ENCODE data around the gene PPIL1.
"Not testable (repeated sequence)": the region's sequence is repeated elsewhere in the genome, so short reads cannot be mapped to it uniquely, and the experiment has no call there.

Gene PPIL1

GRCh38 chr6:36874443-36875249 lies at the start of gene PPIL1:
PPIL1 (minus strand) TSS chr6:36874803; CDS start chr6:36874772, 31 bp downstream.
- peak; percentile 90 for DNase-seq

GRCh38 chr6:36924131-36924530 lies 49.5 kb upstream of the PPIL1 start:
- no peak for DNase-seq

GRCh38 chr6:36920546-36920945 lies 45.9 kb upstream of the PPIL1 start:
- DNase-seq, result no peak

- no peak for DNase-seq
These were observed 45.4 kb upstream of the PPIL1 start for GRCh38 chr6:36920049-36920448.

GRCh38 chr6:36917541-36918193 lies 43.1 kb upstream of the PPIL1 start:
- DNase-seq, result no peak

GRCh38 chr6:36916126-36916525 lies 41.5 kb upstream of the PPIL1 start:
- no peak for DNase-seq

GRCh38 chr6:36915599-36915998 lies 41.0 kb upstream of the PPIL1 start:
- DNase-seq, result no peak

- DNase-seq, result peak; percentile 54
These were observed 39.7 kb upstream of the PPIL1 start for GRCh38 chr6:36914227-36914794.

- DNase-seq, result no peak
These were observed 38.5 kb upstream of the PPIL1 start for GRCh38 chr6:36913082-36913481.

- peak; percentile 72 for DNase-seq
These were observed 38.0 kb upstream of the PPIL1 start for GRCh38 chr6:36912586-36912985.

- peak; percentile 45 for DNase-seq
These were observed 37.4 kb upstream of the PPIL1 start for GRCh38 chr6:36912030-36912454.

- no peak for DNase-seq
These were observed 34.1 kb upstream of the PPIL1 start for GRCh38 chr6:36908747-36909146.

GRCh38 chr6:36907781-36908180 lies 33.2 kb upstream of the PPIL1 start:
- DNase-seq, result no peak

- DNase-seq, result no peak
These were observed 32.1 kb upstream of the PPIL1 start for GRCh38 chr6:36906539-36907325.

GRCh38 chr6:36904851-36905393 lies 30.3 kb upstream of the PPIL1 start:
- DNase-seq, result no peak

- DNase-seq, result no peak
These were observed 29.5 kb upstream of the PPIL1 start for GRCh38 chr6:36904114-36904513.

- DNase-seq, result peak; percentile 32
These were observed 23.0 kb upstream of the PPIL1 start for GRCh38 chr6:36897609-36898008.

- DNase-seq, result no peak
These were observed 19.7 kb upstream of the PPIL1 start for GRCh38 chr6:36893976-36894932.

GRCh38 chr6:36891153-36891552 lies 16.6 kb upstream of the PPIL1 start:
- DNase-seq, result not testable (repeated sequence)

GRCh38 chr6:36890112-36890663 lies 15.6 kb upstream of the PPIL1 start:
- no peak for DNase-seq
